SIG-M5 (cell line): ENCODE data around the gene KCNJ10.

ENCODE experiments used
- DNase-seq: peaks from one replicate; lab custom pipeline; 2025; lab: John Stamatoyannopoulos, UW

Gene KCNJ10

DNA sequence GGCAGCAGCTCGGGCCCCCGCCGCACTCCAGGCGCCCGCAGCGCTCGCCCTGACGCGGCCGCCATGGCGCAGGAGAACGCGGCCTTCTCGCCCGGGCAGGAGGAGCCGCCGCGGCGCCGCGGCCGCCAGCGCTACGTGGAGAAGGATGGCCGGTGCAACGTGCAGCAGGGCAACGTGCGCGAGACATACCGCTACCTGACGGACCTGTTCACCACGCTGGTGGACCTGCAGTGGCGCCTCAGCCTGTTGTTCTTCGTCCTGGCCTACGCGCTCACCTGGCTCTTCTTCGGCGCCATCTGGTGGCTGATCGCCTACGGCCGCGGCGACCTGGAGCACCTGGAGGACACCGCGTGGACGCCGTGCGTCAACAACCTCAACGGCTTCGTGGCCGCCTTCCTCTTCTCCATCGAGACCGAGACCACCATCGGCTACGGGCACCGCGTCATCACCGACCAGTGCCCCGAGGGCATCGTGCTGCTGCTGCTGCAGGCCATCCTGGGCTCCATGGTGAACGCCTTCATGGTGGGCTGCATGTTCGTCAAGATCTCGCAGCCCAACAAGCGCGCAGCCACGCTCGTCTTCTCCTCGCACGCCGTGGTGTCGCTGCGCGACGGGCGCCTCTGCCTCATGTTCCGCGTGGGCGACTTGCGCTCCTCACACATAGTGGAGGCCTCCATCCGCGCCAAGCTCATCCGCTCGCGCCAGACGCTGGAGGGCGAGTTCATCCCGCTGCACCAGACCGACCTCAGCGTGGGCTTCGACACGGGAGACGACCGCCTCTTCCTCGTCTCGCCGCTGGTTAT is 14.2 kb upstream of the KCNJ10 start:
- no peak for DNase-seq

DNA sequence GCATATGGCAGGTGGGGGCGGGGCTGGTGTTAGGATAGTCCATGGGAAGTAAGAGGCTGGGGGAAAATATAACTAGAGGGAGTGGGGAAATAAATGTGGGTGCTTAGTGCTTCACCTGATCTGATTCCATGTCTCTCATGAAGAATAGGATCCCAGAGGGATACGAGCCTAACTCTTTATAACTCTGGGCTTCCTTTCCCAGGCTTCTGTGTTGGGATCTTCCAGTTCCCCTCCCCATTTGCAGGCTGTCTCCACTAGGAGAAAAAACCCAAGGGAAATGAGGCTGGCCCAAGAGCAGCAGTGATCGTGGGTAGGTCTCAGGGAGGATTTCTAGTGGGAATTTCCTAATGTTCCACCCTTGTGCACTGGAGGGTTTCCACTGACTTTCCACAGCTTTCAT is 13.0 kb upstream of the KCNJ10 start:
- no peak for DNase-seq

DNA sequence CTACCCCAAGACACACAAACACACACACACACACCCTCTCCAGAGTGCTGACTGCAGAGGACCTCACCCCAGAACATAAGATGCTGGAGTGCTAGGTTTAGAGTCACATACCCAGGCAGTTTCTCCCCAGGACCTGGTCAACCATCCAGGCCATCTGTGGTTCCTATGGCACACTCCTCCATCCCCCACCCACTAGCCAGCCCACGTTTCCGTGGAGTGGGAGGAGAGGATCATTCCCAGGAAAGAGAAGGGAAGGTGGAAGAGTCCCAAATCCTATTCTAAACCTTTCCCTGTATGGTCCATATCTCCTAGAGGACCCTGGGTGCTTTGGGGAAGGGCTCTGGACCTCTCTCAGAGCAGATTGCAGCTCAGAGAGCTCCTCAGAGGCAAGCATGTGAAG is 12.5 kb upstream of the KCNJ10 start:
- DNase-seq = no peak

GRCh38 chr1:160081261-160081936 is 11.4 kb upstream of the KCNJ10 start, which contains the start of gene KCNJ9:
KCNJ9 (plus strand) TSS chr1:160081538; CDS start chr1:160084031, 2,493 bp downstream.
- DNase-seq = no peak

DNA sequence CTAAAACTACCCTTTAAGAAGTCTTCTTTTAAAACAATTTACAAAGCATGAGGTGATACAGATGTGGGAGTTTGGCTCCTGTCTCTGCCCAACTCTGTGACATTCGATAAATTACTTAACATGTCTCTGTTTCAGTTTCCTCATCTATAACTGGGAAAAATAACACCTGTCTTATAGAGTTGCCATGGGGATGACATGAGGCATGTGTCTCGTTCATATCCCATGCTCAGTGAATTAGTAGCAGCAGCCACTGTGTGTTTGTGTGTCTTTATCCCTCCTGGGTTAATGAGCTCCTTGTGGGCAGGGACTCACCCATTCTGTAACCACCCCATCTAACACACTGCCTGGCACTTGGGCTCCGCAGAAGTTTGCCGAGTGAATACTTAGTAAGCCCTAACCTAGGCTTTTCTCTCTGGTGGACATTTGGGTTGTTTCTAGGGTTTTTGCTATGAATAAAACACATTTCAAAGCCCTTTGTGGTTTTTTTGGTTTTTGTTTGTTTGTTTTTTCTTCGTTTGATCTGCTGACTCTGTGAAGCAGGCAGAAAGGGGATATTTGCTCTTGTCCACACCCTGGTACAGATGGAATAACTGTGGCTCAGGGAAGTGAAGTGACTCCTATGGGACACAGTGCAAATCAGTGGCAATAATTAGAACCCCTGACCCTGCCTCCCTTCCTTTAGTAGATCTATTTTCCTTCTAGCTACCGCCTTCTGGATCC is 10.6 kb upstream of the KCNJ10 start:
- no peak for DNase-seq

DNA sequence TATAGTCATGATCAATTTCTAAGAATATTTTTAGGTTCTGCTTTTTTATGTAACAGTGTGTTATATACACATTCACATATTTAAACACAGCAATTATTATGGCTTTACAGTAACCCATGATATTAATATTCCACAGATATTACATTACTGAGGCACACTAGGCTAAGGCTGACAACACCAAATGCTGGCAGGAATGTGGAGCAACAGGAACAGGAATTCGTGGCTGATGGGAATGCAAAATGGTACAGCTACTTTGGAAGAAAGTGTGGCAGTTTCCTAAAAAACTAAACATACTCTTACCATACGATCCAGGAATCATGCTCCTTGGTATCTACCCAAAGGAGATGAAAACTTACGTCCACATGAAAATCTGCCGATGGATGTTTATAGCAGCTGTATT is 9.5 kb upstream of the KCNJ10 start:
- no peak for DNase-seq

DNA sequence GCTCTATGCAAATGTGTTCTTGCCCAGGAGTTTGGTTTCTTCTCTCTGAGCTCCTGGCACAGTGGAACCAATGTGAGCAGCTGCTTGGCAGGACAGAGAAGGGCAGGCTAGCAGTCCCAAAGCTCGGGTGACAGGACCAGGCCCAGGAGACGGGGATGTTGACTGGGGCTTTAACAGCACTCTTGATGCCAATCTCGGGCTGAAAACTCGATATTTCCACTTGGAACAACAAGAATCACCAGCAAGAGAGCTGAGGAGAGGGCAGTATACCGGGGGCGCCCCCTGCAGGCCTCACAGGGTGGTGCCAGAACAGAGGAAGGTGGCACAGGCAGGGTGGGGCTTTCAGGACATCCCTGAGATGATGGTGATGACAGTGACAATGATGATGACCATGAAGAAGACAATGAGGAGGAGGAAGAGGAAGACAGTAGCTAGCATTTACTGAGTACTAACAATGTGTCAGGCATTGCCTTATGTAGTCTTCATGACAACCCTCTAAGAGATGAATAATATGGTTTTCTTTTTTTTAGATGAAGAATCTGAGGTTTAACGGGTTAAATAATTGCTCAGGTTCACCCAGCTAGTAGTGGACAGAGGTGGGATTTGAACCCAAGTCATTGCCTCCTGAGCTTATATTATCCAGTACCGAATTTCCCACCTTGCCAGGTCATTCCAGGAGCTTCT is 8.7 kb upstream of the KCNJ10 start:
- no peak for DNase-seq

GRCh38 chr1:160077486-160077885 is 7.5 kb upstream of the KCNJ10 start:
- DNase-seq = no peak

DNA sequence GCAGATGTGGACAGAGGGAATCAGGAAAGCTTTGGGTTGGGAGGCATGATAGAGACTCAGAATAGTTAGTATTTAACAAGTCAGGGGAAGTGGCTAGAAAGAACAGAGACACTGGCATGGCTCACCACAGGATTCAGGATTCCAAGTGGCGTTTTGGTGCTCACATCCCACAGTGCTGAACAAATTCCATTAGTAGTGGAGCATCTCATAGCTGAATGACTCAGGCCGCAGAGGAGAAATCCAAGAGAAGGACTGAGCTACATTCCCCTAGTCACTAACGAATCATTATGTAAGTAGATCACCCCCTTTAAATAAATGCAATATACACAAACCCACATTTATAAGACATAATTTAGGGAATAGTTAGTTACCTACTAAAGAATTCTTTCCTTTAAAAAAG is 6.3 kb upstream of the KCNJ10 start:
- DNase-seq = no peak

DNA sequence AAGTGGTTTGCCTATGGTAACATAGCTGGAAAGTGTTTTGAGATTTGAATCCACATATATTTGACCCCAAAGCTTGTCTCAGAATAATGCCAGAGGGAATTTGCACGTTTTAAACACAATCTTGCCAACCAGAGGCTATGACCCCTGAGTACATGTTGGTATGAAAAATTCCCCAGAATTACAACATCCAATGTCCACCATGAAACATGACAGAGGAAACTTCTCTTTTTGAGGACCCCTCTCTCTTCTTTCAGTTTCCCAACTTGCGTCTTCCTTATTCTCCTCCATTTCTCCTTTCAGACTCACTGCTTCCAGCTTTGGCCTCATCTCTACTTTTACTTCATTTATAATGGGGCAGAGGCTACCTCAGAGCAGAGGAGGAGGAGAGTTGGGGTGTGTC is 5.9 kb upstream of the KCNJ10 start:
- DNase-seq = no peak

- DNase-seq = no peak
Observed at GRCh38 chr1:160074865-160075264, 4.9 kb upstream of the KCNJ10 start.

DNA sequence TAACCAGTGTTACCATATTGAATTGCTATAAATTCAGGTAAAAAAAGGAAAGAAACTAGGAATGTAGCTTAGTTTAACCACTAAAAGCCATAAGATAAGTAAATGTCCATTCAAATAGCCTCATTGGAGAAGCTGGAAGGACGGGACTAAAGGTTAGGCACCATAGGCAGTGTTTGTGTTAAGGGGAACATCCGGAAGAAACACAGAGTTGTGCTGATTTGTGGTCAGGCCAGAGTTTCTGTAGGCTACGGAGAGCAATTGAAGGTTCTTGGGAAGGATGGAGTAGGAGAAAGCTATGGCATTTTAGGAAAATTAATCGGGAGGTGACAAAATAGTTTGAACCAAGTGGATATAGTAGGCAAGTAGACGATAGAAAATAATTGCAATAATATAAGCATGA is 1.3 kb upstream of the KCNJ10 start:
- no peak for DNase-seq

GRCh38 chr1:160070243-160071163 is 543 bp upstream of the KCNJ10 start:
- DNase-seq = no peak

- no peak for DNase-seq
Observed at GRCh38 chr1:160068225-160068624, 1.7 kb downstream of the KCNJ10 start.

DNA sequence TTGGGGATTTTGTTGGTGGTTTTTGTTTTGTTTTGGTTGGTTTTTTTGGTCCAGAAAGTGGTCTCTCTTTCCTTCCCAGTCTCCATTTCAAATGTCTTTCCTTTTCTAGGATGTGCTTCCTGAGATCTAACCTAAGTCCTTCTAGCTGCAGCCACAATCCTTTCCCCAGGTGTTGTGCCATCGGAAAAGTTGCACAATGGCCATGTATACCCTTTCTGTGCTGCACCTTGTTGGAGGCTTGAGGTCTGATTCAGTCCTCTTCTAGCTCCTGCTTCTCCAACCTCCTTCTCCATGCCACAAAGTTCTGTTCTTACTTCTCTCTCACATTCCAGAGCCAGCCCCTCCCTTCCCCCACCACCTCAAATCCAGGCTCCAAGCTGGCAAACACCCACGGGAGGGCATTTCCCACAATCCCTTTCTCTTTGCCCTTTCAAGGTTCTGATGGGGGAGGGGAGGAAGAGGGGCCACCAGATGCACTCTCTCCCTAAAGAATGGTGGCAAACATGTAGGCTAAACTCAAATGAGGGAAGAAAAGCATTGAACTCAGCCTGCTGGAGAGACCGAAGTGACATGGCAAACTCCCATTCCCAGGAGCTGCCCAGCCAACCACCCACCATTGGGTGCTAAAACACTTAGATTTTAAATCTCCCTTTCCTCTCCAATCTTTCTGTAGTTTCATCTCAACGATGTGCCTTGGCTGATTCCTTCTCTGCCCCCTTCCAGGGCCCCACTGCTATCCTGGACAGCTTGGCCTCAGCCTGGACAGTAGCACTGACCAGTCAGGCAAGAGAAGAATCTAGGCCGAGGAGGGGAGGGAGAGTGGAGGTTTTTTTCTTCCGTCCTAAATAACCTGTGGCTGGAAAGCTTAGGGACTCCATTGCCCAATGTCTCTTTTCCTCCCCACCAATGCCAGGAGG is 2.9 kb downstream of the KCNJ10 start:
- no peak for DNase-seq

- no peak for DNase-seq
Observed at GRCh38 chr1:160064746-160065145, 5.2 kb downstream of the KCNJ10 start.

DNA sequence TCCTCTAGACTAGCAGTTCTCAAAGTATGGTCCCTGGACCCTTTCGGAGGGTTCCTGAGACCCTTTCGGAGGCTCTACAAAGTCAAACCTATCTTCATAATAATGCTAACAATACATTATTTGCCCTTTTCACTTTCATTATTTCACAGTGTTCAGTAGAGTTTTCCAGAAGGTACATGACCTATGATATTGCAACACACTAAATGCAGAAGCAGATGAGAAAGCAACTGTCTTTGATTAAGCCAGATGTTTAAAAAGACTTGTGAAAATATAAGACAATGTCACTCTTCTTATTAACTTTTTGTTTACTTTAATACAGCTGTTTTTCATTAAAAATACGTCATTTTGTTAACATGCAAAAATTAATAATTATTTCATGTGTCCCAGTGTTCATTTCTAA is 5.8 kb downstream of the KCNJ10 start:
- no peak for DNase-seq

DNA sequence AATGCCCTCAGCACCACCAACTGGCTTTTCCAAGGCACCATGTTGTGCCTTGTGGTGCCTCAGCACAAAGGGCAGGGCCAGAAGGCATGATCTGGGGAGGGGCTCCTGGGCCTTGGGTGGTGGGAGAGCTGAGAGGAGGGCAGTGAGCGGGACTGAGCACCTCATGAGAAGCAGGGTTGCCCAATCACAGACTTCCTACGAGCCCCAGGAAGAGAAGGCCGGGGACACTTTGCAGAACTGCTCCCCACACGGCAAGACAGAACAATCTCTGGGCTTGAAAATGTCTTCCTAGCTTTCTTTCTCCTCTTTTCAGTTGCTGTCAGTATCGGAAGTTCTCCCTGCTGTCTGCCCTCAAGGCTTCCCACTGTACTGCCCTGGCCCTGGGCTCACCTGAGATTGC is 6.8 kb downstream of the KCNJ10 start:
- no peak for DNase-seq

- DNase-seq = no peak
Observed at GRCh38 chr1:160062230-160062532, 7.8 kb downstream of the KCNJ10 start.
